ENCODE results near the gene CAV1.

CAV1 gene

GRCh38 chr7:116503835-116504234, 21.0 kb upstream of the CAV1 start:
- DNase-seq (ENCODE audit: low spot score) = no peak
- no peak for TF ChIP-seq CTCF (IDR thresholded peaks at IDR 0.05; ENCODE audit: borderline replicate concordance, control extremely low read depth, extremely low read depth, insufficient read depth, missing control alignments)
- in situ Hi-C loops (cut with MboI; ENCODE audit: low sequenced_read_pairs, unreplicated experiment) = no loop called here

- in situ Hi-C loops (cut with MboI; ENCODE audit: low sequenced_read_pairs, unreplicated experiment) = no loop called here
- TF ChIP-seq CTCF (IDR thresholded peaks at IDR 0.05; ENCODE audit: borderline replicate concordance, control extremely low read depth, extremely low read depth, insufficient read depth, missing control alignments) = no peak
- no peak for DNase-seq (ENCODE audit: low spot score)
These were observed 19.6 kb upstream of the CAV1 start for GRCh38 chr7:116505278-116505677.

GRCh38 chr7:116505823-116506222, 19.0 kb upstream of the CAV1 start:
- DNase-seq (ENCODE audit: low spot score) = no peak
- no peak for TF ChIP-seq CTCF (IDR thresholded peaks at IDR 0.05; ENCODE audit: borderline replicate concordance, control extremely low read depth, extremely low read depth, insufficient read depth, missing control alignments)
- in situ Hi-C loops (cut with MboI; ENCODE audit: low sequenced_read_pairs, unreplicated experiment) = no loop called here

- in situ Hi-C loops (cut with MboI; ENCODE audit: low sequenced_read_pairs, unreplicated experiment) = no loop called here
- no peak for TF ChIP-seq CTCF (IDR thresholded peaks at IDR 0.05; ENCODE audit: borderline replicate concordance, control extremely low read depth, extremely low read depth, insufficient read depth, missing control alignments)
- DNase-seq (ENCODE audit: low spot score) = no peak
These were observed 14.8 kb upstream of the CAV1 start for GRCh38 chr7:116509982-116510579.

- in situ Hi-C loops (cut with MboI; ENCODE audit: low sequenced_read_pairs, unreplicated experiment) = no loop called here
- TF ChIP-seq CTCF (IDR thresholded peaks at IDR 0.05; ENCODE audit: borderline replicate concordance, control extremely low read depth, extremely low read depth, insufficient read depth, missing control alignments) = no peak
- DNase-seq (ENCODE audit: low spot score) = no peak
These were observed 14.0 kb upstream of the CAV1 start for GRCh38 chr7:116510795-116511194.

- peak; percentile 60 for DNase-seq (ENCODE audit: low spot score)
- no peak for TF ChIP-seq CTCF (IDR thresholded peaks at IDR 0.05; ENCODE audit: borderline replicate concordance, control extremely low read depth, extremely low read depth, insufficient read depth, missing control alignments)
- in situ Hi-C loops (cut with MboI; ENCODE audit: low sequenced_read_pairs, unreplicated experiment) = no loop called here
These were observed 13.0 kb upstream of the CAV1 start for GRCh38 chr7:116511552-116512519.

All from GM13976 (cell line).